GM21381 (cell line): ENCODE results near the gene PIP4K2A.

Experiments used
- ATAC-seq: cut with Tn5 transposase; IDR thresholded peaks from one replicate; pipeline ENCODE4 v1.9.1; 2021; ENCODE audit warnings: mild to moderate bottlenecking, moderate library complexity; ENCODE audit not compliant: unreplicated experiment

Gene PIP4K2A

GRCh38 chr10:22622242-22622806 is 92.1 kb downstream of the PIP4K2A start:
- no peak for ATAC-seq

- no peak for ATAC-seq
Observed at GRCh38 chr10:22621726-22622125, 92.7 kb downstream of the PIP4K2A start.

- no peak for ATAC-seq
Observed at GRCh38 chr10:22620929-22621328, 93.4 kb downstream of the PIP4K2A start.

- ATAC-seq, result no peak
Observed at GRCh38 chr10:22620140-22620857, 94.1 kb downstream of the PIP4K2A start.

GRCh38 chr10:22619101-22619500 is 95.3 kb downstream of the PIP4K2A start:
- no peak for ATAC-seq

- no peak for ATAC-seq
Observed at GRCh38 chr10:22618078-22618785, 96.1 kb downstream of the PIP4K2A start.

GRCh38 chr10:22617516-22617915 is 96.9 kb downstream of the PIP4K2A start:
- no peak for ATAC-seq

- ATAC-seq, result no peak
Observed at GRCh38 chr10:22617051-22617450, 97.3 kb downstream of the PIP4K2A start.

GRCh38 chr10:22615819-22616499 is 98.4 kb downstream of the PIP4K2A start:
- ATAC-seq, result peak; percentile 64

GRCh38 chr10:22615101-22615500 is 99.3 kb downstream of the PIP4K2A start:
- no peak for ATAC-seq

GRCh38 chr10:22613011-22613410 is 101.4 kb downstream of the PIP4K2A start:
- no peak for ATAC-seq

GRCh38 chr10:22612318-22612717 is 102.1 kb downstream of the PIP4K2A start:
- ATAC-seq, result no peak

- peak; percentile 48 for ATAC-seq
Observed at GRCh38 chr10:22611425-22612115, 102.8 kb downstream of the PIP4K2A start.

- no peak for ATAC-seq
Observed at GRCh38 chr10:22610610-22611009, 103.8 kb downstream of the PIP4K2A start.

- no peak for ATAC-seq
Observed at GRCh38 chr10:22609719-22610465, 104.5 kb downstream of the PIP4K2A start.

GRCh38 chr10:22609251-22609650 is 105.1 kb downstream of the PIP4K2A start:
- ATAC-seq, result no peak

- ATAC-seq, result no peak
Observed at GRCh38 chr10:22607261-22607660, 107.1 kb downstream of the PIP4K2A start.

GRCh38 chr10:22606164-22606614 is 108.2 kb downstream of the PIP4K2A start:
- ATAC-seq, result peak; percentile 94

GRCh38 chr10:22605168-22605567 is 109.2 kb downstream of the PIP4K2A start:
- peak; percentile 25 for ATAC-seq
